Central memory CD8-positive, alpha-beta T cell (primary cell): ENCODE measurements around the gene NRXN3.

Experiments used
- ATAC-seq: fragments of 150-1000 bp; cut with Tn5 transposase; replicated peaks from 2 replicates; pipeline ENCODE4 v1.10.0; 2022; ENCODE audit warnings: mild to moderate bottlenecking, moderate FRiP score, moderate number of reproducible peaks; ENCODE audit not compliant: poor library complexity, severe bottlenecking; ENCODE audit errors: extremely low read depth
- DNase-seq, 2 donors: peaks; one replicate each; pipeline ENCODE4 v3.0.0; 2021; ENCODE audit warnings: low spot score in 2 of 2
- H3K27ac Mint-ChIP-seq: one replicate; pipeline ENCODE4 v1.8.0; 2022; ENCODE audit warnings: low read depth, mild to moderate bottlenecking, moderate library complexity, mixed read lengths
- H3K27me3 Mint-ChIP-seq: one replicate; pipeline ENCODE4 v1.8.0; 2022; ENCODE audit warnings: mixed read lengths
- H3K36me3 Mint-ChIP-seq: one replicate; pipeline ENCODE4 v1.8.0; 2022; ENCODE audit warnings: mild to moderate bottlenecking, moderate library complexity, mixed read lengths; ENCODE audit not compliant: insufficient read depth
- H3K4me1 Mint-ChIP-seq: one replicate; pipeline ENCODE4 v1.8.0; 2022; ENCODE audit warnings: mixed read lengths
- H3K4me3 Mint-ChIP-seq: one replicate; pipeline ENCODE4 v1.8.0; 2022; ENCODE audit warnings: mild to moderate bottlenecking, moderate library complexity, mixed read lengths
- H3K9me3 Mint-ChIP-seq: one replicate; pipeline ENCODE4 v1.8.0; 2022; ENCODE audit warnings: mixed read lengths

Gene NRXN3

GRCh38 chr14:79602742-79603141, 1432.6 kb downstream of the NRXN3 start:
- Mint-ChIP-seq H3K4me1 (no peaks in the 10 kb centered on the region), H3K9me3 (peaks cover 5% of the 10 kb centered on the region), H3K36me3 (no peaks in the 10 kb centered on the region), H3K4me3 (no peak overlapping the region), H3K27ac (no peak overlapping the region), H3K27me3 (no peaks in the 10 kb centered on the region)
- ATAC-seq: no peak
- DNase-seq: no peak

- Mint-ChIP-seq H3K9me3 (peaks cover 5% of the 10 kb centered on the region), H3K4me1 (no peaks in the 10 kb centered on the region)
Observed at GRCh38 chr14:79605849-79606248, 1435.7 kb downstream of the NRXN3 start.

GRCh38 chr14:79608446-79608845, 1438.3 kb downstream of the NRXN3 start:
- H3K36me3 Mint-ChIP-seq: no peaks in the 10 kb centered on the region
- H3K27me3 Mint-ChIP-seq: no peaks in the 10 kb centered on the region
- no peaks in the 10 kb centered on the region for H3K4me1 Mint-ChIP-seq
- DNase-seq (no peak), ATAC-seq (no peak)
- H3K4me3 Mint-ChIP-seq: no peak overlapping the region
- H3K9me3 Mint-ChIP-seq: peaks cover 5% of the 10 kb centered on the region
- no peak overlapping the region for H3K27ac Mint-ChIP-seq

More at GRCh38 chr14:79605849-79606248, 1435.7 kb downstream of the NRXN3 start:
- H3K36me3 Mint-ChIP-seq: no peaks in the 10 kb centered on the region
- no peak for DNase-seq
- ATAC-seq: no peak
- no peak overlapping the region for H3K4me3 Mint-ChIP-seq
- no peak overlapping the region for H3K27ac Mint-ChIP-seq
- H3K27me3 Mint-ChIP-seq: no peaks in the 10 kb centered on the region

DNA sequence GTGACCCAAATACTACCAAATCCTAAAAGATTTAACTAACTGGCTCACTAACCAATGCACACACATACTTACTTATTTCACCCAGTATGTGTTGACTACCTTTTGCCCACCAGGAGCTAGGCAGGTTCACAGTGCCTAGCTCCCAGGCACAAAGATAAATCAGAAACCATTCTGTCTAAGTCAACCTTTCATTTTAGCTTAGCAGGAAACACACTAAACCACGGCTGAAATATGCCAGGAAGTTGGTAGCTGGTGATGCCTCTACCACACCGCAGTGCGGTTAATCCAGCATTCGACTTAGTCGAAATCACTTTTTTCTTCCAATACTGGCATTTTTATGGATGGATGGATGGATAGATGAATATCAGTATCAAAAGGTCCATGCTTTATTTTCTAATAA, 1443.5 kb downstream of the NRXN3 start:
- Mint-ChIP-seq H3K4me1 (no peaks in the 10 kb centered on the region), H3K27me3 (no peaks in the 10 kb centered on the region), H3K27ac (no peak overlapping the region), H3K36me3 (no peaks in the 10 kb centered on the region), H3K4me3 (no peak overlapping the region), H3K9me3 (peaks cover 8% of the 10 kb centered on the region)
- ATAC-seq (no peak), DNase-seq (no peak)

GRCh38 chr14:79614448-79614847, 1444.3 kb downstream of the NRXN3 start:
- H3K9me3 Mint-ChIP-seq: peaks cover 8% of the 10 kb centered on the region
- no peak overlapping the region for H3K4me3 Mint-ChIP-seq
- ATAC-seq: no peak
- no peaks in the 10 kb centered on the region for H3K36me3 Mint-ChIP-seq
- no peaks in the 10 kb centered on the region for H3K4me1 Mint-ChIP-seq
- H3K27me3 Mint-ChIP-seq: no peaks in the 10 kb centered on the region
- DNase-seq: no peak
- no peak overlapping the region for H3K27ac Mint-ChIP-seq

DNA sequence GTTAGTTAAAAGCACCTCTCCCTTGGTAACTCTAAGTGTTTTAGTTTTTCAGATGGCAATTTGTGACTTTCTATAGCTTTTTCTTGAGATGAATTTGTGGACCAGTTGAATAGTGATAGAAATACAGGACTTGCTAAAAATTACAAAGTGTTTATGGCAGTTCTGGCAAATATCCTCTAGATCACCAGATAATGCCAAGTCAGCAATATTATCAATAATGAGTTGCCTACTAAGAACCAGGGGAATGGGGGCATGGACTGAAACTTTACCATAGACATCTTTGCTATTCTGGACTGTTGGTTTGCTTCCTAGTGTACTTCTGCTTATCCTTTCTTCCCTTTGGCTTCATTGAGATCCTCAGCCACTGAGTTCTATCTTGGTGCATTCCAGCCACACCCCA, 1456.9 kb downstream of the NRXN3 start:
- no peak for DNase-seq

DNA sequence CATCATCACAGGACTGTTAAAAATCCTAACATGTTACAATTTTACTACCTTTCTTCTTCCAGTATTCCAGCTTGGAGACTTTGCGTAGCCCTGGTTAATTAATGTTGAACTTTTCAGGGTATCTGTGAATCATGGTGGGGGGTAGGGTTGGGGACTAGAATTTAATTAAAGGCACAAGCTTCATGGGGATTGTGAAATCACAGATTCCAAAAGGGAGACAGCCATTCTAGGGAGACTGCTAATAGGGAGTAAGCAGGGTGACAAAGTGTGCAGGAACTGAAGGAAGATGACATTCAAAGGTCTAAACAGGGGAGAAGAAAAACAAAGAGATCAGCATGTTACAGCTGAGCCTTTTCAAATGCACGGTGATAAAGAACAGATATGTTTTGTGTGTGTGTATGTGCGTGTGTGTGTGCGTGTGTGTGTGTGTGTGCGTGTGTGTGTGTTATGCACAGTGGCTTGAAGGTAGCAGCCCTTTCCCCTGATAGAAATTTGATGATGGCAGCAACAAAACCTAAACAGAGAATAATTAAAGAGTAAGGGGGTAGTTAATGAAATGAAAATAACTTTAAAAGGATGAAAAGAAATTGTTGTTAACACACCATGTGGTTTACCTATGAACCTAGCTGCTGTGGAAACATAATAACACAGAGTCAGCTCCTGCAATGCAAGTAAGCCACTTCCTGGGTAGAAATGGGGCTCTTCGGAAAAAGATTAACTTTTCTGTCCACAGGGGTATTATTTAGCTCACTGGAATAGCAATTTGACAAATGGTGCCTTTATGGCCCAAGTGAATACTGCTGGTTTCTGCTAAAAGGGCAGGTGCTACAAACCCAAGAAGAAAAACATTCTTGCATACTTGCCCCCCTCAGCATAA, 1459.5 kb downstream of the NRXN3 start:
- no peak overlapping the region for H3K27ac Mint-ChIP-seq
- peaks cover 19% of the 10 kb centered on the region for H3K9me3 Mint-ChIP-seq
- H3K36me3 Mint-ChIP-seq: peaks cover 1% of the 10 kb centered on the region
- DNase-seq: no peak
- H3K4me1 Mint-ChIP-seq: no peaks in the 10 kb centered on the region
- H3K27me3 Mint-ChIP-seq: no peaks in the 10 kb centered on the region
- ATAC-seq: no peak
- H3K4me3 Mint-ChIP-seq: no peak overlapping the region

More for the DNA sequence above, 1456.9 kb downstream of the NRXN3 start:
- H3K4me3 Mint-ChIP-seq: no peak overlapping the region
- H3K4me1 Mint-ChIP-seq: no peaks in the 10 kb centered on the region
- no peaks in the 10 kb centered on the region for H3K36me3 Mint-ChIP-seq
- no peak overlapping the region for H3K27ac Mint-ChIP-seq
- H3K27me3 Mint-ChIP-seq: no peaks in the 10 kb centered on the region
- ATAC-seq: no peak
- peaks cover 22% of the 10 kb centered on the region for H3K9me3 Mint-ChIP-seq

GRCh38 chr14:79630288-79630960, 1460.3 kb downstream of the NRXN3 start:
- Mint-ChIP-seq H3K36me3 (peaks cover 1% of the 10 kb centered on the region), H3K4me3 (no peak overlapping the region), H3K27me3 (no peaks in the 10 kb centered on the region), H3K27ac (no peak overlapping the region), H3K4me1 (no peaks in the 10 kb centered on the region), H3K9me3 (peaks cover 19% of the 10 kb centered on the region)
- ATAC-seq (no peak), DNase-seq (no peak)

DNA sequence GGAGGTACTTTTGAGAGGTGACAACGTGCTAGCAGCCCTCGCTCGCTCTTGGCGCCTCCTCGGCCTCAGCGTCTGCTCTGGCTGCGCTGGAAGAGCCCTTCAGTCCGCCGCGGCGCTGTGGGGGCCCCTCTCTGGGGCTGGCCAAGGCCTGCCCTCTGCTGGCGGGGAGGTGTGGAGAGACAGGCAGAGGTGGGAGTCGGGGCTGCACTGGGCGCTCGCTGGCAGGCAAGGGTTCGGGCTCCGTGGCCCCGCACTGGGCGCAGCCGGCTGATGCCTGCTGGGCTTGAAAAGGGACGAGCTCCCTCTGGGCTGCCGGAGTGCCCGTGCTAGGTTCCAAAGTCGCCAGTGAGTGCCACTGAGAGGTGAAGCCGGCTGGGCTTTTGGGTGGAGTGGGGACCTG, 1461.1 kb downstream of the NRXN3 start:
- H3K4me3 Mint-ChIP-seq: no peak overlapping the region
- no peak for DNase-seq
- no peaks in the 10 kb centered on the region for H3K27me3 Mint-ChIP-seq
- H3K9me3 Mint-ChIP-seq: peaks cover 19% of the 10 kb centered on the region
- no peak overlapping the region for H3K27ac Mint-ChIP-seq
- peaks cover 1% of the 10 kb centered on the region for H3K36me3 Mint-ChIP-seq
- ATAC-seq: no peak
- H3K4me1 Mint-ChIP-seq: no peaks in the 10 kb centered on the region

- Mint-ChIP-seq H3K27ac (no peak overlapping the region), H3K4me1 (no peaks in the 10 kb centered on the region), H3K9me3 (peaks cover 19% of the 10 kb centered on the region), H3K36me3 (no peaks in the 10 kb centered on the region), H3K27me3 (no peaks in the 10 kb centered on the region), H3K4me3 (no peak overlapping the region)
- no peak for DNase-seq
- no peak for ATAC-seq
Observed at GRCh38 chr14:79638672-79639266, 1468.6 kb downstream of the NRXN3 start.

GRCh38 chr14:79639613-79640012, 1469.4 kb downstream of the NRXN3 start:
- no peaks in the 10 kb centered on the region for H3K4me1 Mint-ChIP-seq
- no peaks in the 10 kb centered on the region for H3K36me3 Mint-ChIP-seq
- ATAC-seq (no peak), DNase-seq (no peak)
- H3K4me3 Mint-ChIP-seq: no peak overlapping the region
- peaks cover 21% of the 10 kb centered on the region for H3K9me3 Mint-ChIP-seq
- no peaks in the 10 kb centered on the region for H3K27me3 Mint-ChIP-seq
- H3K27ac Mint-ChIP-seq: no peak overlapping the region

- DNase-seq (no peak), ATAC-seq (no peak)
- no peaks in the 10 kb centered on the region for H3K27me3 Mint-ChIP-seq
- no peak overlapping the region for H3K27ac Mint-ChIP-seq
- H3K36me3 Mint-ChIP-seq: no peaks in the 10 kb centered on the region
- peaks cover 18% of the 10 kb centered on the region for H3K9me3 Mint-ChIP-seq
- no peak overlapping the region for H3K4me3 Mint-ChIP-seq
- H3K4me1 Mint-ChIP-seq: no peaks in the 10 kb centered on the region
Observed at GRCh38 chr14:79641371-79641770, 1471.2 kb downstream of the NRXN3 start.

GRCh38 chr14:79643132-79643531, 1473.0 kb downstream of the NRXN3 start:
- no peak for DNase-seq
- Mint-ChIP-seq H3K27me3 (no peaks in the 10 kb centered on the region), H3K4me3 (no peak overlapping the region)

More at GRCh38 chr14:79643132-79643531, 1473.0 kb downstream of the NRXN3 start:
- Mint-ChIP-seq H3K36me3 (no peaks in the 10 kb centered on the region), H3K27ac (no peak overlapping the region), H3K9me3 (peaks cover 28% of the 10 kb centered on the region), H3K4me1 (no peaks in the 10 kb centered on the region)
- ATAC-seq: no peak
